Stimulated activated CD4-positive, alpha-beta T cell treated with anti-CD3 and anti-CD28 coated beads, TNF-alpha, amount 100 ng/mL, for 1 hour (primary cell): ENCODE data around the gene SLX4.
A peak's percentile ranks its signal among the peaks of the same experiment; 100 is the strongest.

Experiments used
- DNase-seq, 3 donors: peaks; one replicate each; pipeline ENCODE4 v3.0.0-alpha.2; 2020; ENCODE audit warnings: low read depth in 3 of 3, low spot score in 1 of 3

SLX4 gene

GRCh38 chr16:3582276-3583165, 28.9 kb downstream of the SLX4 start:
- no peak for DNase-seq

GRCh38 chr16:3581392-3581791, 30.0 kb downstream of the SLX4 start:
- no peak for DNase-seq

- DNase-seq: no peak
Observed at GRCh38 chr16:3580686-3581085, 30.7 kb downstream of the SLX4 start.

GRCh38 chr16:3580251-3580651, 31.2 kb downstream of the SLX4 start:
- no peak for DNase-seq

GRCh38 chr16:3579776-3580175, 31.6 kb downstream of the SLX4 start:
- no peak for DNase-seq

GRCh38 chr16:3578610-3579551, 32.5 kb downstream of the SLX4 start:
- DNase-seq: peak in 1 of 3 donors; percentile 14

- DNase-seq: peak in 2 of 3 donors; percentile 18 to 20
Observed at GRCh38 chr16:3578121-3578520, 33.3 kb downstream of the SLX4 start.

GRCh38 chr16:3577302-3577752, 34.1 kb downstream of the SLX4 start, which contains the start of gene NLRC3:
Gene NLRC3 (minus strand): TSS chr16:3577403. CDS start chr16:3565036, 12,367 bp downstream.
- peak in 1 of 3 donors; percentile 28 for DNase-seq

- DNase-seq: no peak
Observed at GRCh38 chr16:3576211-3576610, 35.2 kb downstream of the SLX4 start.

- DNase-seq: no peak
Observed at GRCh38 chr16:3575491-3575890, 35.9 kb downstream of the SLX4 start.

- DNase-seq: no peak
Observed at GRCh38 chr16:3574195-3574594, 37.2 kb downstream of the SLX4 start.

GRCh38 chr16:3573146-3573815, 38.1 kb downstream of the SLX4 start:
- DNase-seq: no peak

- DNase-seq: no peak
Observed at GRCh38 chr16:3570420-3571062, 40.9 kb downstream of the SLX4 start.

GRCh38 chr16:3569851-3570250, 41.6 kb downstream of the SLX4 start:
- DNase-seq: no peak

GRCh38 chr16:3566990-3567389, 44.4 kb downstream of the SLX4 start:
- no peak for DNase-seq

- DNase-seq: no peak
Observed at GRCh38 chr16:3564889-3565141, 46.6 kb downstream of the SLX4 start.

- no peak for DNase-seq
Observed at GRCh38 chr16:3564130-3564888, 47.1 kb downstream of the SLX4 start.

GRCh38 chr16:3562914-3563480, 48.4 kb downstream of the SLX4 start:
- no peak for DNase-seq

- DNase-seq: no peak
Observed at GRCh38 chr16:3561626-3562025, 49.8 kb downstream of the SLX4 start.
